WI38 (cell line): Measurements from ENCODE around the gene MMP20.

ENCODE experiments used
- H3K4me3 ChIP-seq: 2 replicates; pipeline ENCODE4 v1.5.1; 2011; ENCODE audit warnings: low read depth, mild to moderate bottlenecking, control low read depth, low read length
- TF ChIP-seq, protein P1 (sequence below): IDR thresholded peaks from 2 replicates; pipeline ENCODE4 v1.5.1; 2012; ENCODE audit warnings: low read depth, mild to moderate bottlenecking, control low read depth, low read length

The MMP20 gene

DNA sequence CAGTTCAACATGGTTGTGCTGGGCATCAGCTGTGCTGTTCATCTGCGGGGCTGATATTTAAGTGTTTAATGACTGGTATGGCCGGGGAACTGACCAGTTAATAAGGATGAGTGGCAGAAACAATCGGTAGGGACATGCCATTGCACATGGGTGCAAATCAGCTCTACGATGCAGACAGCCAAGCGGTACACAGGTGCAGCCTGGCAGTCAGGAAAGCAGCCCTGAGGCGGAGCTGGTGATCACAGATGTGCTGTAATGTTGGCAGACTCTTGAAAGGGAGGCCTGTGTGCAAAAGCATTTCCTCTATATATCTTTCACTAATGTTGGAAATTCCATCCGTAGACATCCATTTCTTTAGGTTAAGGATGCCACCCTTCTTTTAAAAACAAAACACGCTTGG lies 1.1 kb downstream of the MMP20 start:
- TF ChIP-seq, protein P1, sequence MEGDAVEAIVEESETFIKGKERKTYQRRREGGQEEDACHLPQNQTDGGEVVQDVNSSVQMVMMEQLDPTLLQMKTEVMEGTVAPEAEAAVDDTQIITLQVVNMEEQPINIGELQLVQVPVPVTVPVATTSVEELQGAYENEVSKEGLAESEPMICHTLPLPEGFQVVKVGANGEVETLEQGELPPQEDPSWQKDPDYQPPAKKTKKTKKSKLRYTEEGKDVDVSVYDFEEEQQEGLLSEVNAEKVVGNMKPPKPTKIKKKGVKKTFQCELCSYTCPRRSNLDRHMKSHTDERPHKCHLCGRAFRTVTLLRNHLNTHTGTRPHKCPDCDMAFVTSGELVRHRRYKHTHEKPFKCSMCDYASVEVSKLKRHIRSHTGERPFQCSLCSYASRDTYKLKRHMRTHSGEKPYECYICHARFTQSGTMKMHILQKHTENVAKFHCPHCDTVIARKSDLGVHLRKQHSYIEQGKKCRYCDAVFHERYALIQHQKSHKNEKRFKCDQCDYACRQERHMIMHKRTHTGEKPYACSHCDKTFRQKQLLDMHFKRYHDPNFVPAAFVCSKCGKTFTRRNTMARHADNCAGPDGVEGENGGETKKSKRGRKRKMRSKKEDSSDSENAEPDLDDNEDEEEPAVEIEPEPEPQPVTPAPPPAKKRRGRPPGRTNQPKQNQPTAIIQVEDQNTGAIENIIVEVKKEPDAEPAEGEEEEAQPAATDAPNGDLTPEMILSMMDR: no peak
- no peak overlapping the region for H3K4me3 ChIP-seq

DNA sequence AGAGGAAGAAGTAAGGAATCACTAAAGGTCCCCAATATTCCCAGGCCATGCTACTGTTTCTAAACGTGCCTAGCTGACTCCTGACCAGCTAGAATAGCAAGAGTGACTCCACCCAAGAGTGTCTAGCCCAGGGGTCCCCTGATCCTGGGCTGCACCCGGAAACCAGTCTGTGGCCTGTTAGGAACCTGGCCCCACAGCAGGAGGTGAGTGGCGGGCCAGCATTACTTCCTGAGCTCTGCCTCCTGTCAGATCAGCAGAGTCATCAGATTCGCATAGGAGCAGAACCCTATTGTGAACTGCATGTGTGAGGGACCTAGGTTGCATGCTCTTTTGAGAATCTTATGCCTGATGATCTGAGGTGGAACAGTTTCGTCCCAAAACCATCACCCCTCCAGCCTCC lies 2.0 kb downstream of the MMP20 start:
- H3K4me3 ChIP-seq: no peak overlapping the region
- TF ChIP-seq, protein P1: no peak

DNA sequence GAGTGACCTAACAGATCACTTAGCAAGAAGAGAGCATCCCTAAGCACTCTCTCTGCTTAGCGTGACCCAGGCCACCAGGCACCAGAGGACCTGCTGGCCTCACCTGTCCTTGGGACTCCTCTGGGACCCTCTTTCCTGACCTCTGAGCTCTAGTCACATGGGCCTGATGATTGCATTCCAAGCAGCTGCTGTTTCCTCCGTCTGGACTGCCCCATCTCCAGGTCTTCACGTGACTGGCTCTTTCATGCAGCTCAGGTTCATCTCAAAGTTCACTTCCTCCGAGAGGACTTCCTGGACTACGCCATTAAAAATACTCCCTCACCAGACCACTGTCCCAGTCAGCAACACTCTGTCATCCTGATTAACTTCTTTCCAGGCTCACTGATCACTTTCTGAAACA lies 2.9 kb downstream of the MMP20 start:
- no peak overlapping the region for H3K4me3 ChIP-seq
- TF ChIP-seq, protein P1: no peak

GRCh38 chr11:102620818-102621561 lies 4.1 kb downstream of the MMP20 start:
- TF ChIP-seq, protein P1: no peak
- H3K4me3 ChIP-seq: no peak overlapping the region

DNA sequence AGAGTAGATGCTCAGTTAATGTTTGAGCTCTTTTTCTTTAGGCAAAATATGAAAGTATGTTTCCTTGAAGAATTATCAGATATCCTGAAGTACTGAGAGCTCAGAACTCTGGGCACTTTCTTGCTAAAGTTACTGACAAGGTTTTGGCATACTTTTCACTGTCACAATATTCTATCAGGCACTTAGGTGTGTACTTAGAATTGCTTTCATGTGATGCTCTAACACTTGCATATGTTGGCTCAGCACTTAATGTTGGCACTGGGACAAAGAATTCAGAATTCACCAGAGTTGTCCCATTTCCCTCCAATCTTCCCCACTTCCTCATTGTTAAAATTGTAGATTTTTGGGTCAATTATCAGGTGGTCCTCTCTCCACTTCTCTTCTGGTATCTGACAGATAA lies 5.0 kb downstream of the MMP20 start:
- TF ChIP-seq, protein P1: no peak
- no peak overlapping the region for H3K4me3 ChIP-seq

- no peak overlapping the region for H3K4me3 ChIP-seq
- TF ChIP-seq, protein P1: no peak
Measured at GRCh38 chr11:102617466-102618008, 7.6 kb downstream of the MMP20 start.

GRCh38 chr11:102615894-102616432 lies 9.2 kb downstream of the MMP20 start:
- H3K4me3 ChIP-seq: no peak overlapping the region
- TF ChIP-seq, protein P1: no peak
